GM12878 (cell line): ENCODE data around the gene MAX. TPM values are rescaled to one million over a fixed set of nuclear protein-coding genes. Genes with fewer than 3 reads are reported as not detected.

Experiments used
- ATAC-seq: fragments of 200-7000 bp; cut with Tn5 transposase; 3 replicates; pipeline ENCODE4 v1.9.1; 2020; ENCODE audit warnings: mild to moderate bottlenecking, moderate library complexity
- BruUV-seq: library from RNA; stranded (reverse); fragments of 400-500 nt; replicated peaks from 2 replicates; lab custom pipeline; 2021; lab: Mats Ljungman, UMichigan
- CTCF ChIA-PET: fragments of 300-600 bp; sonication (Branson Sonifier 250); formaldehyde crosslinking; extraction: SDS; loops from one replicate; lab custom pipeline; 2021; ENCODE audit warnings: inconsistent platforms; lab: Yijun Ruan, JAX
- POLR2A ChIA-PET: fragments of 350-600 bp; formaldehyde crosslinking; extraction: SDS; loops from one replicate; lab custom pipeline; 2021; ENCODE audit warnings: inconsistent platforms; lab: Charles Lee
- RAD21 ChIA-PET: fragments of 300-600 bp; sonication (Branson Sonifier 250); formaldehyde crosslinking; loops from one replicate; lab custom pipeline; 2023; ENCODE audit warnings: antibody characterized with exemption; ENCODE audit not compliant: unreplicated experiment; lab: Charles Lee
- SMC1A ChIA-PET: fragments of 300-600 bp; sonication (Branson Sonifier 250); formaldehyde crosslinking; loops from one replicate; lab custom pipeline; 2023; ENCODE audit not compliant: unreplicated experiment, uncharacterized antibody; lab: Charles Lee
- DNase-seq: peaks from one replicate; pipeline ENCODE4 v3.0.0-alpha.2; 2011; ENCODE audit warnings: low read depth, low spot score
- FAIRE-seq: peaks from 3 replicates; lab custom pipeline; 2011; peaks lifted over from hg19 to GRCh38; lab: Jason Lieb, UNC
- H2AFZ ChIP-seq: 2 replicates; pipeline ENCODE4 v1.6.0; 2011; ENCODE audit warnings: low read depth, low read length, control low read depth; ENCODE audit not compliant: control insufficient read depth
- H3K27ac ChIP-seq: 2 replicates; pipeline ENCODE4 v1.5.1; 2011; ENCODE audit warnings: control low read depth; ENCODE audit not compliant: control insufficient read depth, insufficient read depth
- H3K27me3 ChIP-seq, 2 experiments: replicated peaks in 1 of 2; 2 replicates each; pipeline versions ENCODE4 v1.6.0 to v1.6.1; 2011; ENCODE audit warnings: low read length in 1 of 2; ENCODE audit not compliant: control insufficient read depth in 2 of 2, insufficient read depth in 2 of 2
- H3K36me3 ChIP-seq, 2 experiments: 2 replicates each; pipeline ENCODE4 v1.5.1; 2011; ENCODE audit warnings: low read length in 1 of 2; ENCODE audit not compliant: control insufficient read depth in 2 of 2, insufficient read depth in 2 of 2
- H3K4me1 ChIP-seq: 2 replicates; pipeline ENCODE4 v1.6.1; 2011; ENCODE audit warnings: mild to moderate bottlenecking, low read length, moderate library complexity, mixed read lengths; ENCODE audit not compliant: control insufficient read depth, insufficient read depth
- H3K4me2 ChIP-seq: 2 replicates; pipeline ENCODE4 v1.6.0; 2011; ENCODE audit warnings: control low read depth; ENCODE audit not compliant: control insufficient read depth, insufficient read depth
- H3K4me3 ChIP-seq: fragments of 200-600 bp; sonication (generic); 2 replicates; pipeline ENCODE4 v1.5.1; 2016
- H3K79me2 ChIP-seq: 2 replicates; pipeline ENCODE4 v1.6.0; 2011; ENCODE audit warnings: low read length; ENCODE audit not compliant: control insufficient read depth, insufficient read depth
- H3K9ac ChIP-seq: 2 replicates; pipeline ENCODE4 v1.8.0; 2011; ENCODE audit warnings: low read length, control low read depth, mixed read lengths; ENCODE audit not compliant: control insufficient read depth, insufficient read depth
- H3K9me3 ChIP-seq: replicated peaks from 3 replicates; pipeline ENCODE4 v1.5.1; 2011; ENCODE audit warnings: mild to moderate bottlenecking, low read length; ENCODE audit not compliant: control insufficient read depth, insufficient read depth
- H4K20me1 ChIP-seq: 2 replicates; pipeline ENCODE4 v1.6.0; 2011; ENCODE audit not compliant: control insufficient read depth, insufficient read depth
- BACH1 ChIP-seq: fragments of 450-650 bp; IDR thresholded peaks from 2 replicates; pipeline ENCODE4 v1.6.1; 2017; ENCODE audit warnings: mild to moderate bottlenecking, borderline replicate concordance
- CREM ChIP-seq: IDR thresholded peaks from 2 replicates; pipeline ENCODE4 v1.6.1; 2014; ENCODE audit warnings: antibody characterized with exemption, low read depth
- EED ChIP-seq: sonication (generic); IDR thresholded peaks from 2 replicates; pipeline ENCODE4 v1.6.1; 2016; ENCODE audit warnings: antibody characterized with exemption, low read depth
- ETV6 ChIP-seq, 2 experiments: fragments of 450-650 bp in 1 of 2; IDR thresholded peaks in 1 of 2; conservative IDR thresholded peaks in 1 of 2; 2 replicates each; pipeline ENCODE4 v1.6.1; 2014; ENCODE audit warnings: antibody characterized with exemption in 1 of 2, borderline replicate concordance in 1 of 2, low read depth in 1 of 2, mild to moderate bottlenecking in 1 of 2, moderate library complexity in 1 of 2
- HDGF ChIP-seq: fragments of 450-650 bp; IDR thresholded peaks from 2 replicates; pipeline ENCODE4 v1.6.1; 2016; ENCODE audit warnings: antibody characterized with exemption
- IKZF2 ChIP-seq, 2 experiments: fragments of 450-650 bp; IDR thresholded peaks; 2 replicates each; pipeline ENCODE4 v1.6.1; 2017; ENCODE audit warnings: mild to moderate bottlenecking in 2 of 2, moderate library complexity in 2 of 2
- JUNB ChIP-seq: IDR thresholded peaks from 2 replicates; pipeline ENCODE4 v1.6.1; 2016; ENCODE audit warnings: antibody characterized with exemption, mild to moderate bottlenecking
- KAT2A ChIP-seq: conservative IDR thresholded peaks from 2 replicates; pipeline ENCODE4 v1.6.1; 2011; ENCODE audit warnings: low read depth, low read length; ENCODE audit not compliant: control insufficient read depth
- NR2F1 ChIP-seq: fragments of 450-650 bp; conservative IDR thresholded peaks from 2 replicates; pipeline ENCODE4 v1.6.1; 2017; ENCODE audit warnings: mild to moderate bottlenecking
- NRF1 ChIP-seq: conservative IDR thresholded peaks from 2 replicates; pipeline ENCODE4 v1.6.1; 2011; ENCODE audit warnings: mild to moderate bottlenecking, low read depth, low read length, improper control_type of control experiment
- POLR2A ChIP-seq: IDR thresholded peaks from 2 replicates; pipeline ENCODE4 v1.6.1; 2011; ENCODE audit warnings: low read depth, mild to moderate bottlenecking, low read length
- POLR2AphosphoS5 ChIP-seq: IDR thresholded peaks from 2 replicates; pipeline ENCODE4 v1.6.1; 2011; ENCODE audit warnings: mild to moderate bottlenecking, low read length, inconsistent platforms
- RB1 ChIP-seq: fragments of 450-650 bp; formaldehyde crosslinking; IDR thresholded peaks from 2 replicates; pipeline ENCODE4 v1.6.1; 2017; ENCODE audit warnings: mild to moderate bottlenecking, borderline replicate concordance
- RBBP5 ChIP-seq: fragments of 200-600 bp; sonication (generic); conservative IDR thresholded peaks from 2 replicates; pipeline ENCODE4 v1.6.1; 2016
- RELA ChIP-seq: fragments of 450-650 bp; IDR thresholded peaks from 2 replicates; pipeline ENCODE4 v1.8.0; 2014; ENCODE audit warnings: borderline replicate concordance; ENCODE audit not compliant: partially characterized antibody
- SKIL ChIP-seq: fragments of 450-650 bp; IDR thresholded peaks from 2 replicates; pipeline ENCODE4 v1.6.1; 2017; ENCODE audit warnings: mild to moderate bottlenecking, low read depth, inconsistent platforms; ENCODE audit not compliant: poor library complexity, severe bottlenecking
- SUZ12 ChIP-seq: fragments of 200-600 bp; sonication (generic); IDR thresholded peaks from one replicate; pipeline ENCODE4 v1.6.1; 2018; ENCODE audit warnings: antibody characterized with exemption, mild to moderate bottlenecking; ENCODE audit not compliant: unreplicated experiment
- ZBTB40 ChIP-seq: fragments of 450-650 bp; IDR thresholded peaks from 2 replicates; pipeline ENCODE4 v1.6.1; 2016; ENCODE audit warnings: mild to moderate bottlenecking, moderate library complexity, borderline replicate concordance
- in situ Hi-C: fragments of 300-500 bp; cut with MboI; formaldehyde crosslinking; loops from 9 replicates; pipeline ENCODE4 v1.14.3; 2018; ENCODE audit warnings: mixed read lengths
- intact Hi-C: fragments of 100-400 bp; cut with micrococcal nuclease; formaldehyde crosslinking; loops from one replicate; pipeline ENCODE4 v1.14.2; 2022; ENCODE audit not compliant: unreplicated experiment
- polyA plus RNA-seq, 11 experiments: library from polyadenylated mRNA; depleted of rRNA in 4 of 11; unstranded in 6 of 11; stranded (reverse) in 5 of 11; fragments of >200 nt; fragmentation: Nextera tagmentation in 4 of 11; fragmentation: Illumina TruSeq in 1 of 11; extraction: Ambion mirVana in 4 of 11; extraction: Trizol in 1 of 11; gene quantifications; 1 replicate in 1 of 11; 2 replicates in 10 of 11; pipeline versions ENCODE4 v1.2.1 to v1.2.3, GENCODE V29; 2011 to 2016; ENCODE audit warnings: inconsistent platforms in 2 of 11, missing spikeins in 2 of 11, low read depth in 1 of 11
- total RNA-seq, 4 experiments: library from RNA; depleted of rRNA in 3 of 4; stranded (reverse); fragments of >200 nt in 3 of 4; fragmentation: Illumina TruSeq in 1 of 4; extraction: Trizol in 1 of 4; gene quantifications; 2 replicates each; pipeline versions ENCODE4 v1.2.1 to v1.2.3, GENCODE V29; 2013 to 2021
- TF ChIP-seq, protein P1 (sequence below): fragments of 450-650 bp; IDR thresholded peaks from 2 replicates; pipeline ENCODE4 v1.6.1; 2014; ENCODE audit warnings: mild to moderate bottlenecking

Gene MAX
- total and polyA plus RNA-seq, 10 of the 15 experiments (the other 5 are each of a cell fraction or from before 2014, with no cell fraction given), result 21.5 to 122 (median 67.5) TPM

- TF ChIP-seq POLR2AphosphoS5 (no peak), BACH1 (no peak), HDGF (no peak), SUZ12 (no peak), ZBTB40 (no peak), RB1 (no peak), EED (no peak), KAT2A (no peak), ETV6 (conservative IDR thresholded peaks at IDR 0.05 in 1 of 2, IDR thresholded peaks at IDR 0.05 in 1 of 2; ENCODE audit: borderline replicate concordance in 1 of 2, low read depth in 1 of 2) (no peak), POLR2A (no peak), NRF1 (no peak), CREM (no peak), IKZF2 (IDR thresholded peaks at IDR 0.05) (no peak), RELA (no peak), JUNB (no peak), RBBP5 (no peak), NR2F1 (no peak), SKIL (no peak)
- TF ChIP-seq, protein P1, sequence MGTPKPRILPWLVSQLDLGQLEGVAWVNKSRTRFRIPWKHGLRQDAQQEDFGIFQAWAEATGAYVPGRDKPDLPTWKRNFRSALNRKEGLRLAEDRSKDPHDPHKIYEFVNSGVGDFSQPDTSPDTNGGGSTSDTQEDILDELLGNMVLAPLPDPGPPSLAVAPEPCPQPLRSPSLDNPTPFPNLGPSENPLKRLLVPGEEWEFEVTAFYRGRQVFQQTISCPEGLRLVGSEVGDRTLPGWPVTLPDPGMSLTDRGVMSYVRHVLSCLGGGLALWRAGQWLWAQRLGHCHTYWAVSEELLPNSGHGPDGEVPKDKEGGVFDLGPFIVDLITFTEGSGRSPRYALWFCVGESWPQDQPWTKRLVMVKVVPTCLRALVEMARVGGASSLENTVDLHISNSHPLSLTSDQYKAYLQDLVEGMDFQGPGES, result no peak
- Histone ChIP-seq H3K4me1 (no peaks in the 10 kb centered on the region), H3K79me2 (no peaks in the 10 kb centered on the region), H2AFZ (no peak overlapping the region), H3K36me3 (peaks cover 14 to 17% of the 10 kb centered on the region in 2 experiments), H3K9me3 (no peaks in the 10 kb centered on the region), H3K27me3 (no peaks in the 10 kb centered on the region), H3K27ac (no peak overlapping the region), H4K20me1 (no peaks in the 10 kb centered on the region), H3K9ac (no peak overlapping the region), H3K4me3 (no peak overlapping the region), H3K4me2 (no peak overlapping the region)
- RAD21 ChIA-PET, result no interaction called here
- FAIRE-seq (no peak), DNase-seq (no peak), ATAC-seq (no peak)
- in situ Hi-C loops, result no loop called here
- intact Hi-C loops, result no loop called here
- POLR2A ChIA-PET, result no interaction called here
- SMC1A ChIA-PET, result no interaction called here
- CTCF ChIA-PET, result no interaction called here
- BruUV-seq, result no TSS peak
Measured at GRCh38 chr14:65057695-65058094, 44.6 kb downstream of the MAX start.
